ENCODE measurements around the gene BST2.
A peak's percentile ranks its signal among the peaks of the same experiment; 100 is the strongest.

Gene BST2

GRCh38 chr19:17419621-17420474 is 14.4 kb upstream of the BST2 start, which contains the start of gene MVB12A:
MVB12A (plus strand) TSS chr19:17420047; CDS start chr19:17420136, 89 bp downstream.
- DNase-seq (ENCODE audit: low read depth, low spot score) = peak; percentile 99

GRCh38 chr19:17419154-17419620 is 13.8 kb upstream of the BST2 start:
- DNase-seq (ENCODE audit: low read depth, low spot score) = no peak

GRCh38 chr19:17418710-17419109 is 13.3 kb upstream of the BST2 start:
- no peak for DNase-seq (ENCODE audit: low read depth, low spot score)

- no peak for DNase-seq (ENCODE audit: low read depth, low spot score)
Observed at GRCh38 chr19:17415121-17415520, 9.7 kb upstream of the BST2 start.

GRCh38 chr19:17414097-17414496 is 8.7 kb upstream of the BST2 start:
- no peak for DNase-seq (ENCODE audit: low read depth, low spot score)

- no peak for DNase-seq (ENCODE audit: low read depth, low spot score)
Observed at GRCh38 chr19:17411801-17412200, 6.4 kb upstream of the BST2 start.

- no peak for DNase-seq (ENCODE audit: low read depth, low spot score)
Observed at GRCh38 chr19:17409990-17410389, 4.6 kb upstream of the BST2 start.

GRCh38 chr19:17406887-17407196 is 1.4 kb upstream of the BST2 start:
- DNase-seq (ENCODE audit: low read depth, low spot score) = no peak

- peak; percentile 45 for DNase-seq (ENCODE audit: low read depth, low spot score)
Observed at GRCh38 chr19:17406046-17406886, 836 bp upstream of the BST2 start.

GRCh38 chr19:17404621-17405249 is 695 bp downstream of the BST2 start:
- DNase-seq (ENCODE audit: low read depth, low spot score) = no peak

GRCh38 chr19:17404015-17404414 is 1.4 kb downstream of the BST2 start:
- no peak for DNase-seq (ENCODE audit: low read depth, low spot score)

GRCh38 chr19:17402982-17403855 is 2.2 kb downstream of the BST2 start:
- no peak for DNase-seq (ENCODE audit: low read depth, low spot score)

GRCh38 chr19:17401628-17402027 is 3.8 kb downstream of the BST2 start:
- no peak for DNase-seq (ENCODE audit: low read depth, low spot score)

GRCh38 chr19:17398902-17399527 is 6.4 kb downstream of the BST2 start:
- DNase-seq (ENCODE audit: low read depth, low spot score) = no peak

- DNase-seq (ENCODE audit: low read depth, low spot score) = no peak
Observed at GRCh38 chr19:17394891-17395415, 10.5 kb downstream of the BST2 start.

- no peak for DNase-seq (ENCODE audit: low read depth, low spot score)
Observed at GRCh38 chr19:17393914-17394313, 11.5 kb downstream of the BST2 start, which contains the start of gene CCDC194. CCDC194 (minus strand) TSS chr19:17394196; CDS start chr19:17394158, 38 bp downstream.

- no peak for DNase-seq (ENCODE audit: low read depth, low spot score)
Observed at GRCh38 chr19:17393002-17393401, 12.4 kb downstream of the BST2 start.

GRCh38 chr19:17391371-17392151 is 13.9 kb downstream of the BST2 start:
- no peak for DNase-seq (ENCODE audit: low read depth, low spot score)

- DNase-seq (ENCODE audit: low read depth, low spot score) = peak; percentile 65
Observed at GRCh38 chr19:17390665-17391370, 14.6 kb downstream of the BST2 start.
